Measurements from ENCODE around the gene SBNO1.
"Not testable (repeated sequence)": the region's sequence is repeated elsewhere in the genome, so short reads cannot be mapped to it uniquely, and the experiment has no call there.

The SBNO1 gene

DNA sequence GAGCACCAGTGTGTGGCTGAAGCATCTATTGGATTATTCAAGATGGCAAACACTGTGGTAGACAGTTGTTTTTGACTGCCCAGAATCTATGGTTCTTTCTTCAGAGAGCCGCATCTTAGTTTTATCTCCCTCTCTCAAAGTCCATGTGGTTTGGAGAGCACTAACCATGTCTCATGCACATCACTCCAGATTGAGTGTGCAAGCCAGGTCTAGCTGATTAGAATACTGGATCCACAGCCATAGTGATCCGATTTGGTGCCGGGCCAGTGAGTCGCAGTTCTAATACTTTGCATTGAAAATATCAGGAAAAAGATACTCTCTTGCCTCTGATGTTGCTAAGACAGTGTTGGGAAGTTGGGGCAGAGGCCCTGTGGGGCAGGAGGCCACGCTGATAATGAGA is 4.6 kb upstream of the SBNO1 start:
- H4K20me1 ChIP-seq (ENCODE audit: insufficient read depth, low read length), result no peaks in the 10 kb centered on the region
- peak overlapping the region; percentile 54 for H3K4me2 ChIP-seq (ENCODE audit: low read length)
- no peak for TF ChIP-seq EZH2phosphoT487 (IDR thresholded peaks at IDR 0.05; ENCODE audit: low read depth)
- TF ChIP-seq, protein P1, sequence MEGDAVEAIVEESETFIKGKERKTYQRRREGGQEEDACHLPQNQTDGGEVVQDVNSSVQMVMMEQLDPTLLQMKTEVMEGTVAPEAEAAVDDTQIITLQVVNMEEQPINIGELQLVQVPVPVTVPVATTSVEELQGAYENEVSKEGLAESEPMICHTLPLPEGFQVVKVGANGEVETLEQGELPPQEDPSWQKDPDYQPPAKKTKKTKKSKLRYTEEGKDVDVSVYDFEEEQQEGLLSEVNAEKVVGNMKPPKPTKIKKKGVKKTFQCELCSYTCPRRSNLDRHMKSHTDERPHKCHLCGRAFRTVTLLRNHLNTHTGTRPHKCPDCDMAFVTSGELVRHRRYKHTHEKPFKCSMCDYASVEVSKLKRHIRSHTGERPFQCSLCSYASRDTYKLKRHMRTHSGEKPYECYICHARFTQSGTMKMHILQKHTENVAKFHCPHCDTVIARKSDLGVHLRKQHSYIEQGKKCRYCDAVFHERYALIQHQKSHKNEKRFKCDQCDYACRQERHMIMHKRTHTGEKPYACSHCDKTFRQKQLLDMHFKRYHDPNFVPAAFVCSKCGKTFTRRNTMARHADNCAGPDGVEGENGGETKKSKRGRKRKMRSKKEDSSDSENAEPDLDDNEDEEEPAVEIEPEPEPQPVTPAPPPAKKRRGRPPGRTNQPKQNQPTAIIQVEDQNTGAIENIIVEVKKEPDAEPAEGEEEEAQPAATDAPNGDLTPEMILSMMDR (IDR thresholded peaks at IDR 0.05; ENCODE audit: low read depth, low read length), result no peak
- no peaks in the 10 kb centered on the region for H3K27me3 ChIP-seq (ENCODE audit: low read depth, low read length)
- H3K9me3 ChIP-seq (ENCODE audit: insufficient read depth, low read length), result no peaks in the 10 kb centered on the region
- H3K4me3 ChIP-seq (ENCODE audit: low read length), result peak overlapping the region; percentile 8; the same call in 1 of the 2 replicates
- peak overlapping the region; percentile 73 for H3K27ac ChIP-seq (ENCODE audit: low read length)
- peak overlapping the region; percentile 15 for H2AFZ ChIP-seq (ENCODE audit: low read depth, low read length)
- H3K4me1 ChIP-seq (ENCODE audit: low read length), result peaks cover 25% of the 10 kb centered on the region
- no peaks in the 10 kb centered on the region for H3K36me3 ChIP-seq (replicated peaks; ENCODE audit: low read depth, low read length)
- peaks cover 4% of the 10 kb centered on the region for H3K79me2 ChIP-seq (ENCODE audit: low read length)
- peak overlapping the region; percentile 33; the same call in 1 of the 2 replicates for H3K9ac ChIP-seq (ENCODE audit: low read length)

- Histone ChIP-seq H3K4me1 (ENCODE audit: low read length) (peaks cover 25% of the 10 kb centered on the region), H3K79me2 (ENCODE audit: low read length) (peaks cover 12% of the 10 kb centered on the region)
- H2AFZ ChIP-seq (ENCODE audit: low read depth, low read length); H3K4me3 ChIP-seq (ENCODE audit: low read length); H3K9ac ChIP-seq (ENCODE audit: low read length); H4K20me1 ChIP-seq (ENCODE audit: insufficient read depth, low read length); H3K36me3 ChIP-seq (replicated peaks; ENCODE audit: low read depth, low read length); H3K27me3 ChIP-seq (ENCODE audit: low read depth, low read length); H3K9me3 ChIP-seq (ENCODE audit: insufficient read depth, low read length); H3K4me2 ChIP-seq (ENCODE audit: low read length); H3K27ac ChIP-seq (ENCODE audit: low read length): not testable (repeated sequence)
Measured at GRCh38 chr12:123368431-123368830, 3.8 kb upstream of the SBNO1 start.

- Histone ChIP-seq H3K36me3 (replicated peaks; ENCODE audit: low read depth, low read length) (no peaks in the 10 kb centered on the region), H3K79me2 (ENCODE audit: low read length) (peaks cover 21% of the 10 kb centered on the region), H3K4me2 (ENCODE audit: low read length) (no peak overlapping the region), H3K9ac (ENCODE audit: low read length) (no peak overlapping the region), H3K9me3 (ENCODE audit: insufficient read depth, low read length) (no peaks in the 10 kb centered on the region), H3K4me1 (ENCODE audit: low read length) (peaks cover 31% of the 10 kb centered on the region), H2AFZ (ENCODE audit: low read depth, low read length) (no peak overlapping the region), H4K20me1 (ENCODE audit: insufficient read depth, low read length) (peaks cover 13% of the 10 kb centered on the region), H3K4me3 (ENCODE audit: low read length) (no peak overlapping the region), H3K27me3 (ENCODE audit: low read depth, low read length) (no peaks in the 10 kb centered on the region), H3K27ac (ENCODE audit: low read length) (no peak overlapping the region)
- no peak for TF ChIP-seq EZH2phosphoT487 (IDR thresholded peaks at IDR 0.05; ENCODE audit: low read depth)
- TF ChIP-seq, protein P1 (IDR thresholded peaks at IDR 0.05; ENCODE audit: low read depth, low read length), result no peak
Measured at GRCh38 chr12:123367511-123367910, 2.9 kb upstream of the SBNO1 start.

DNA sequence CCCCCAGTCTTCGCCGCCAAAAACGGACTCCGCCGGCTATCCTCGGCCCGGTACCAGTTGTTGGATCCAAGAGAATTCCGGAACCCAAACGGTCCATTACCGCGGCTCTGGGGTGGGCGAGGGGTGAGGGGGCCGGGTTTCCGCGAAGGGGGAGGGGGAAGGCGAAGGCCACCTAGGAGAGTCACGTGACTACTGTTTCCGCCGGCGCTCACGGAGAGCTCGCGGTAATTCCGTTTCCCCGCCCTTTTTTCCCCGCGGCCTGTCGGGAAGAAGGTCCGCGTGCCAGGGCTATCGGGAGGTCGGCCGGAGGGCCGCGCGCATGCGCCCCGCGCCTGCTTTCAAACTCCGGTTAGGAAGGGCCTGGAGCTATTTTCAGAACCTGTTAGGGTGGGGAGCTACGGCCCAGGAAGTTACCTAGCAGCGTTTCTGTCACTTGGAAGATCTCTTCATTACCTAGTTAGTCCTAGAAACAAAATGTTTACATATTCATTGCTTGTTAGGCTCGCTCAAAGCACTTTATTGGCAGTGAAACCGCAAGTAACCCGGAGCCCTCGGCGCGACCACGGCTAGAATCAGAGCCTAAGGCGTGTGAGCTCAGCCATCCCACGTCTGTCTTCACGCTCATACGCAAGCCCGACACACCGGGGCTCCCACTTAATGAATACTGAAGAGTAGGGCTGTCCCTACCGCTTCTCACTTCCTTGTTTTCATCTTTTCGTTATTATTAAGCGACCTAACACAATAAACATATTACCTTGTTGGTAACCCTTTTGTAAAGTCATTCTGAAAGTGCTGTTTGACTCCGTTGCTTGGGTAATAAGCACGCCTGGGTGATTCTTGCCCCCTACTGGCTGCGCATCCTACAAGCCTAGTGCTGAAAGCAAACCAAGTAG is 624 bp upstream of the SBNO1 start:
- H3K9me3 ChIP-seq (ENCODE audit: insufficient read depth, low read length), result no peaks in the 10 kb centered on the region
- peaks cover 31% of the 10 kb centered on the region for H3K4me1 ChIP-seq (ENCODE audit: low read length)
- TF ChIP-seq, protein P1 (IDR thresholded peaks at IDR 0.05; ENCODE audit: low read depth, low read length), result peak; percentile 66
- no peak for TF ChIP-seq EZH2phosphoT487 (IDR thresholded peaks at IDR 0.05; ENCODE audit: low read depth)
- H3K9ac ChIP-seq (ENCODE audit: low read length), result peak overlapping the region; percentile 99
- peaks cover 29% of the 10 kb centered on the region for H4K20me1 ChIP-seq (ENCODE audit: insufficient read depth, low read length)
- H3K79me2 ChIP-seq (ENCODE audit: low read length), result peaks cover 44% of the 10 kb centered on the region
- H2AFZ ChIP-seq (ENCODE audit: low read depth, low read length), result no peak overlapping the region; the same call in 1 of the 2 replicates
- no peaks in the 10 kb centered on the region for H3K27me3 ChIP-seq (ENCODE audit: low read depth, low read length)
- H3K4me3 ChIP-seq (ENCODE audit: low read length), result peak overlapping the region; percentile 90
- H3K27ac ChIP-seq (ENCODE audit: low read length), result peak overlapping the region; percentile 97
- H3K4me2 ChIP-seq (ENCODE audit: low read length), result peak overlapping the region; percentile 93
- H3K36me3 ChIP-seq (replicated peaks; ENCODE audit: low read depth, low read length), result no peaks in the 10 kb centered on the region
